ENCODE data around the gene WDFY2. TPM values are rescaled to one million over a fixed set of nuclear protein-coding genes. Genes with fewer than 3 reads are reported as not detected.

WDFY2 gene
- total RNA-seq, 2 experiments from 2014 or later = 5.8 to 6.4 TPM

- ChIA-PET CTCF (no interaction called here), POLR2A (no interaction called here)
These were observed 12.3 kb downstream of the WDFY2 start for GRCh38 chr13:51596541-51596940.

- ChIA-PET CTCF (interaction anchor here (1.0 kb wide), 1 partner anchor 118 kb away, joined by 3 read pairs; no protein-coding TSS in a partner anchor), POLR2A (no interaction called here)
These were observed 15.3 kb downstream of the WDFY2 start for GRCh38 chr13:51599444-51600176.

- CTCF ChIA-PET = no interaction called here
- POLR2A ChIA-PET = no interaction called here
These were observed 16.4 kb downstream of the WDFY2 start for GRCh38 chr13:51600703-51601102.

- CTCF ChIA-PET = no interaction called here
- POLR2A ChIA-PET = no interaction called here
These were observed 17.6 kb downstream of the WDFY2 start for GRCh38 chr13:51601601-51602565.

- CTCF ChIA-PET = no interaction called here
- POLR2A ChIA-PET = no interaction called here
These were observed 19.5 kb downstream of the WDFY2 start for GRCh38 chr13:51603716-51604115.

GRCh38 chr13:51605698-51606097, 21.4 kb downstream of the WDFY2 start:
- ChIA-PET CTCF (no interaction called here), POLR2A (no interaction called here)

- ChIA-PET CTCF (no interaction called here), POLR2A (no interaction called here)
These were observed 22.9 kb downstream of the WDFY2 start for GRCh38 chr13:51607165-51607564.

GRCh38 chr13:51608857-51609406, 24.7 kb downstream of the WDFY2 start:
- POLR2A ChIA-PET = no interaction called here
- CTCF ChIA-PET = no interaction called here

GRCh38 chr13:51612867-51613266, 28.6 kb downstream of the WDFY2 start:
- POLR2A ChIA-PET = no interaction called here
- CTCF ChIA-PET = interaction anchor here (0.6 kb wide), 1 partner anchor 171 kb away, joined by 3 read pairs; no protein-coding TSS in a partner anchor

- ChIA-PET POLR2A (interaction anchor here (0.8 kb wide), 1 partner anchor 151 kb away, joined by 3 read pairs; no protein-coding TSS in a partner anchor), CTCF (interaction anchor here (0.6 to 1.5 kb wide), 2 partner anchors 150 to 171 kb away, joined by 3 to 4 read pairs; no protein-coding TSS in a partner anchor)
These were observed 29.3 kb downstream of the WDFY2 start for GRCh38 chr13:51613535-51613934.

GRCh38 chr13:51614350-51614786, 30.1 kb downstream of the WDFY2 start:
- POLR2A ChIA-PET = interaction anchor here (0.6 to 1.3 kb wide), 4 partner anchors 9 to 162 kb away, joined by 3 to 8 read pairs (median 6); partner anchors contain the start of gene INTS6
- CTCF ChIA-PET = interaction anchor here (0.6 to 1.5 kb wide), 2 partner anchors 150 to 179 kb away, joined by 3 to 4 read pairs; no protein-coding TSS in a partner anchor

GRCh38 chr13:51618626-51619025, 34.4 kb downstream of the WDFY2 start:
- ChIA-PET POLR2A (no interaction called here), CTCF (no interaction called here)

- POLR2A ChIA-PET = interaction anchor here (0.7 kb wide), 1 partner anchor 166 kb away, joined by 3 read pairs; no protein-coding TSS in a partner anchor
- CTCF ChIA-PET = interaction anchor here (1.0 kb wide), 1 partner anchor 121 kb away, joined by 3 read pairs; no protein-coding TSS in a partner anchor
These were observed 35.4 kb downstream of the WDFY2 start for GRCh38 chr13:51619614-51620013.

- ChIA-PET CTCF (interaction anchor here (1.0 kb wide), 1 partner anchor 122 kb away, joined by 3 read pairs; no protein-coding TSS in a partner anchor), POLR2A (interaction anchor here (0.7 kb wide), 1 partner anchor 167 kb away, joined by 3 read pairs; no protein-coding TSS in a partner anchor)
These were observed 36.1 kb downstream of the WDFY2 start for GRCh38 chr13:51620165-51620983.

GRCh38 chr13:51621602-51622001, 37.3 kb downstream of the WDFY2 start:
- CTCF ChIA-PET = no interaction called here
- POLR2A ChIA-PET = no interaction called here

- ChIA-PET CTCF (interaction anchor here (0.5 kb wide), 1 partner anchor 51 kb away, joined by 3 read pairs; no protein-coding TSS in a partner anchor), POLR2A (interaction anchor here (0.7 kb wide), 1 partner anchor 9 kb away, joined by 6 read pairs; no protein-coding TSS in a partner anchor)
These were observed 39.2 kb downstream of the WDFY2 start for GRCh38 chr13:51623473-51623872.

GRCh38 chr13:51624207-51624606, 39.9 kb downstream of the WDFY2 start:
- POLR2A ChIA-PET = no interaction called here
- CTCF ChIA-PET = interaction anchor here (0.5 kb wide), 1 partner anchor 52 kb away, joined by 3 read pairs; no protein-coding TSS in a partner anchor

GRCh38 chr13:51624695-51625345, 40.6 kb downstream of the WDFY2 start:
- ChIA-PET CTCF (no interaction called here), POLR2A (interaction anchor here (1.0 kb wide), 1 partner anchor 9 kb away, joined by 3 read pairs; no protein-coding TSS in a partner anchor)
